K562 (cell line): ENCODE data around the gene ADD1. TPM values are rescaled to one million over a fixed set of nuclear protein-coding genes. Genes with fewer than 3 reads are reported as not detected.
A peak's percentile ranks its signal among the peaks of the same experiment; 100 is the strongest.

Experiments
- FOXK1 ChIP-seq: sonication (generic); formaldehyde crosslinking; IDR thresholded peaks from 2 replicates; pipeline ENCODE4 v1.8.0; 2022; ENCODE audit warnings: missing genetic modification reagents, mild to moderate bottlenecking, borderline replicate concordance
- FOXP1 ChIP-seq: sonication (generic); formaldehyde crosslinking; IDR thresholded peaks from 2 replicates; pipeline ENCODE4 v1.8.0; 2022; ENCODE audit warnings: mild to moderate bottlenecking, missing genetic modification reagents
- KAT7 ChIP-seq: sonication (generic); formaldehyde crosslinking; IDR thresholded peaks from 2 replicates; pipeline ENCODE4 v1.8.0; 2022; ENCODE audit warnings: missing genetic modification reagents, mild to moderate bottlenecking, borderline replicate concordance
- MCM7 ChIP-seq, 2 experiments: fragments of 450-650 bp; IDR thresholded peaks; 2 replicates each; pipeline ENCODE4 v1.6.1; 2016 to 2018
- NFE2L1 ChIP-seq: fragments of 450-650 bp; IDR thresholded peaks from 2 replicates; pipeline ENCODE4 v1.6.1; 2016; ENCODE audit warnings: missing genetic modification characterization, low read depth, mild to moderate bottlenecking, missing compliant biosample characterization, moderate library complexity, borderline replicate concordance
- RHOXF2B ChIP-seq: fragments of 250-450 bp; sonication (Bioruptor Pico); conservative IDR thresholded peaks from 2 replicates; pipeline ENCODE4 v1.5.1; 2021
- TCF7L2 ChIP-seq: fragments of 150-350 bp; IDR thresholded peaks from 2 replicates; pipeline ENCODE4 v1.6.1; 2016; ENCODE audit warnings: low read depth, mild to moderate bottlenecking, low read length, moderate library complexity
- ZNF212 ChIP-seq: fragments of 450-650 bp; formaldehyde crosslinking; IDR thresholded peaks from 2 replicates; pipeline ENCODE4 v1.4.0; 2020; ENCODE audit warnings: mild to moderate bottlenecking
- ZNF445 ChIP-seq: fragments of 250-450 bp; sonication (Bioruptor Pico); IDR thresholded peaks from 2 replicates; pipeline ENCODE4 v1.4.0; 2020; ENCODE audit warnings: low read depth, mild to moderate bottlenecking, moderate library complexity
- polyA plus RNA-seq, 8 experiments: library from polyadenylated mRNA; depleted of rRNA in 4 of 8; stranded (reverse) in 5 of 8; unstranded in 3 of 8; fragments of >200 nt; fragmentation: Nextera tagmentation in 2 of 8; fragmentation: Illumina TruSeq in 1 of 8; extraction: Ambion mirVana in 2 of 8; extraction: Trizol in 1 of 8; gene quantifications; 2 replicates each; pipeline versions ENCODE4 v1.2.1 to v1.2.3, GENCODE V29; 2011 to 2014; ENCODE audit warnings: inconsistent platforms in 1 of 8, missing spikeins in 1 of 8
- total RNA-seq, 7 experiments: library from RNA; depleted of rRNA in 6 of 7; stranded (reverse); fragments of >200 nt in 6 of 7; fragmentation: Illumina TruSeq in 2 of 7; extraction: Trizol in 2 of 7; gene quantifications; 2 replicates each; pipeline versions ENCODE4 v1.2.1 to v1.2.3, GENCODE V29; 2011 to 2021; ENCODE audit warnings: low replicate concordance in 1 of 7
- TF ChIP-seq, protein P1 (sequence below), 2 experiments: fragments of 450-650 bp; conservative IDR thresholded peaks; 2 replicates each; pipeline ENCODE4 v1.6.1; 2017; ENCODE audit warnings: mild to moderate bottlenecking in 2 of 2, moderate library complexity in 2 of 2
- TF ChIP-seq, protein P2 (sequence below): sonication (generic); formaldehyde crosslinking; IDR thresholded peaks from 2 replicates; pipeline ENCODE4 v1.8.0; 2022; ENCODE audit warnings: mild to moderate bottlenecking, missing genetic modification reagents
- TF ChIP-seq, protein P3 (sequence below): sonication (generic); formaldehyde crosslinking; IDR thresholded peaks from 2 replicates; pipeline ENCODE4 v1.9.0; 2022; ENCODE audit warnings: mild to moderate bottlenecking, missing genetic modification reagents
- TF ChIP-seq, protein P4 (sequence below): fragments of 250-450 bp; sonication (Bioruptor Pico); IDR thresholded peaks from 2 replicates; pipeline ENCODE4 v1.4.0; 2020
- TF ChIP-seq, protein P5 (sequence below): fragments of 450-650 bp; IDR thresholded peaks from 2 replicates; pipeline ENCODE4 v1.6.1; 2018; ENCODE audit warnings: mild to moderate bottlenecking, low read depth; ENCODE audit not compliant: partially characterized antibody
- TF ChIP-seq, protein P6 (sequence below): IDR thresholded peaks from 3 replicates; pipeline ENCODE4 v1.6.1; 2011; ENCODE audit warnings: borderline replicate concordance, mild to moderate bottlenecking; ENCODE audit not compliant: insufficient read length, insufficient read depth
- TF ChIP-seq, protein P7 (sequence below): fragments of 250-450 bp; sonication (Bioruptor Pico); IDR thresholded peaks from 2 replicates; pipeline ENCODE4 v1.4.0; 2020; ENCODE audit warnings: mild to moderate bottlenecking, moderate library complexity

The ADD1 gene
- total and polyA plus RNA-seq, 9 of the 15 experiments (the other 6 are each of a cell fraction or from before 2014, with no cell fraction given) = 17.5 to 153 (median 74.0) TPM

DNA sequence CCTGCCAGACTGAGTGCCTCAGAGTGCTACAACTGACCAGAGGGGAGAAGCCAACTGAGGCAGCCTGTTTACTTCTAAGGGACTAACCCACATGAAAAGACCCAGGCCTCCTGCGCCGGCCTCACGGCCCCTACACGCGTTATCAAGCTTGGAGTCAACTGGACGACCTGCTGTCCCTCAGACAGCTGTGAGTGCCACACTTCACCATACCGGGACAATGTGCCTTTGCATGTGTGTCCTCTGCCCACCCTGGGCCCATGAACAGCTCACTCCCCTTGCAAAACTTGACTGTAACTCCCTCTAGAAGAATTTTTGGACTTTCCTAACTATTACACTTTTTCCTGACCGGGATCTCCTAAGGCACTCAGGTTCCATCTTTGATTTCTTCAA, 117.8 kb downstream of the ADD1 start (continued):
- TF ChIP-seq, protein P1, sequence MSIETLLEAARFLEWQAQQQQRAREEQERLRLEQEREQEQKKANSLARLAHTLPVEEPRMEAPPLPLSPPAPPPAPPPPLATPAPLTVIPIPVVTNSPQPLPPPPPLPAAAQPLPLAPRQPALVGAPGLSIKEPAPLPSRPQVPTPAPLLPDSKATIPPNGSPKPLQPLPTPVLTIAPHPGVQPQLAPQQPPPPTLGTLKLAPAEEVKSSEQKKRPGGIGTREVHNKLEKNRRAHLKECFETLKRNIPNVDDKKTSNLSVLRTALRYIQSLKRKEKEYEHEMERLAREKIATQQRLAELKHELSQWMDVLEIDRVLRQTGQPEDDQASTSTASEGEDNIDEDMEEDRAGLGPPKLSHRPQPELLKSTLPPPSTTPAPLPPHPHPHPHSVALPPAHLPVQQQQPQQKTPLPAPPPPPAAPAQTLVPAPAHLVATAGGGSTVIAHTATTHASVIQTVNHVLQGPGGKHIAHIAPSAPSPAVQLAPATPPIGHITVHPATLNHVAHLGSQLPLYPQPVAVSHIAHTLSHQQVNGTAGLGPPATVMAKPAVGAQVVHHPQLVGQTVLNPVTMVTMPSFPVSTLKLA (conservative IDR thresholded peaks at IDR 0.05) = 0 out of 4 replicates have a peak, but pooled peaks of 1 of the 2 experiments have one; percentile 39
- TF ChIP-seq, protein P2, sequence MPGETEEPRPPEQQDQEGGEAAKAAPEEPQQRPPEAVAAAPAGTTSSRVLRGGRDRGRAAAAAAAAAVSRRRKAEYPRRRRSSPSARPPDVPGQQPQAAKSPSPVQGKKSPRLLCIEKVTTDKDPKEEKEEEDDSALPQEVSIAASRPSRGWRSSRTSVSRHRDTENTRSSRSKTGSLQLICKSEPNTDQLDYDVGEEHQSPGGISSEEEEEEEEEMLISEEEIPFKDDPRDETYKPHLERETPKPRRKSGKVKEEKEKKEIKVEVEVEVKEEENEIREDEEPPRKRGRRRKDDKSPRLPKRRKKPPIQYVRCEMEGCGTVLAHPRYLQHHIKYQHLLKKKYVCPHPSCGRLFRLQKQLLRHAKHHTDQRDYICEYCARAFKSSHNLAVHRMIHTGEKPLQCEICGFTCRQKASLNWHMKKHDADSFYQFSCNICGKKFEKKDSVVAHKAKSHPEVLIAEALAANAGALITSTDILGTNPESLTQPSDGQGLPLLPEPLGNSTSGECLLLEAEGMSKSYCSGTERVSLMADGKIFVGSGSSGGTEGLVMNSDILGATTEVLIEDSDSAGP (CRISPR knock-in tag) = no peak
- TF ChIP-seq, protein P3, sequence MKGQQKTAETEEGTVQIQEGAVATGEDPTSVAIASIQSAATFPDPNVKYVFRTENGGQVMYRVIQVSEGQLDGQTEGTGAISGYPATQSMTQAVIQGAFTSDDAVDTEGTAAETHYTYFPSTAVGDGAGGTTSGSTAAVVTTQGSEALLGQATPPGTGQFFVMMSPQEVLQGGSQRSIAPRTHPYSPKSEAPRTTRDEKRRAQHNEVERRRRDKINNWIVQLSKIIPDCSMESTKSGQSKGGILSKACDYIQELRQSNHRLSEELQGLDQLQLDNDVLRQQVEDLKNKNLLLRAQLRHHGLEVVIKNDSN (CRISPR knock-in tag) = no peak; the same call in 1 of the 2 replicates
- no peak for TF ChIP-seq MCM7 (IDR thresholded peaks at IDR 0.05)
- no peak for TF ChIP-seq ZNF212
- no peak for TF ChIP-seq TCF7L2
- TF ChIP-seq ZNF445 = no peak
- TF ChIP-seq, protein P4, sequence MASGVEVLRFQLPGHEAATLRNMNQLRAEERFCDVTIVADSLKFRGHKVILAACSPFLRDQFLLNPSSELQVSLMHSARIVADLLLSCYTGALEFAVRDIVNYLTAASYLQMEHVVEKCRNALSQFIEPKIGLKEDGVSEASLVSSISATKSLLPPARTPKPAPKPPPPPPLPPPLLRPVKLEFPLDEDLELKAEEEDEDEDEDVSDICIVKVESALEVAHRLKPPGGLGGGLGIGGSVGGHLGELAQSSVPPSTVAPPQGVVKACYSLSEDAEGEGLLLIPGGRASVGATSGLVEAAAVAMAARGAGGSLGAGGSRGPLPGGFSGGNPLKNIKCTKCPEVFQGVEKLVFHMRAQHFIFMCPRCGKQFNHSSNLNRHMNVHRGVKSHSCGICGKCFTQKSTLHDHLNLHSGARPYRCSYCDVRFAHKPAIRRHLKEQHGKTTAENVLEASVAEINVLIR (CRISPR knock-in tag) = no peak
- TF ChIP-seq FOXK1 = peak; percentile 59; the same call in 1 of the 2 replicates
- no peak for TF ChIP-seq FOXP1 (CRISPR knock-in tag)
- TF ChIP-seq, protein P5, sequence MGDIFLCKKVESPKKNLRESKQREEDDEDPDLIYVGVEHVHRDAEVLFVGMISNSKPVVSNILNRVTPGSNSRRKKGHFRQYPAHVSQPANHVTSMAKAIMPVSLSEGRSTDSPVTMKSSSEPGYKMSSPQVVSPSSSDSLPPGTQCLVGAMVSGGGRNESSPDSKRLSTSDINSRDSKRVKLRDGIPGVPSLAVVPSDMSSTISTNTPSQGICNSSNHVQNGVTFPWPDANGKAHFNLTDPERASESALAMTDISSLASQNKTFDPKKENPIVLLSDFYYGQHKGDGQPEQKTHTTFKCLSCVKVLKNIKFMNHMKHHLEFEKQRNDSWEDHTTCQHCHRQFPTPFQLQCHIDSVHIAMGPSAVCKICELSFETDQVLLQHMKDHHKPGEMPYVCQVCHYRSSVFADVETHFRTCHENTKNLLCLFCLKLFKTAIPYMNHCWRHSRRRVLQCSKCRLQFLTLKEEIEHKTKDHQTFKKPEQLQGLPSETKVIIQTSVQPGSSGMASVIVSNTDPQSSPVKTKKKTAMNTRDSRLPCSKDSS = no peak
- TF ChIP-seq, protein P6, sequence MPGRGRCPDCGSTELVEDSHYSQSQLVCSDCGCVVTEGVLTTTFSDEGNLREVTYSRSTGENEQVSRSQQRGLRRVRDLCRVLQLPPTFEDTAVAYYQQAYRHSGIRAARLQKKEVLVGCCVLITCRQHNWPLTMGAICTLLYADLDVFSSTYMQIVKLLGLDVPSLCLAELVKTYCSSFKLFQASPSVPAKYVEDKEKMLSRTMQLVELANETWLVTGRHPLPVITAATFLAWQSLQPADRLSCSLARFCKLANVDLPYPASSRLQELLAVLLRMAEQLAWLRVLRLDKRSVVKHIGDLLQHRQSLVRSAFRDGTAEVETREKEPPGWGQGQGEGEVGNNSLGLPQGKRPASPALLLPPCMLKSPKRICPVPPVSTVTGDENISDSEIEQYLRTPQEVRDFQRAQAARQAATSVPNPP = no peak
- TF ChIP-seq RHOXF2B (CRISPR knock-in tag) = no peak
- TF ChIP-seq NFE2L1 (tag) = no peak
- TF ChIP-seq, protein P7, sequence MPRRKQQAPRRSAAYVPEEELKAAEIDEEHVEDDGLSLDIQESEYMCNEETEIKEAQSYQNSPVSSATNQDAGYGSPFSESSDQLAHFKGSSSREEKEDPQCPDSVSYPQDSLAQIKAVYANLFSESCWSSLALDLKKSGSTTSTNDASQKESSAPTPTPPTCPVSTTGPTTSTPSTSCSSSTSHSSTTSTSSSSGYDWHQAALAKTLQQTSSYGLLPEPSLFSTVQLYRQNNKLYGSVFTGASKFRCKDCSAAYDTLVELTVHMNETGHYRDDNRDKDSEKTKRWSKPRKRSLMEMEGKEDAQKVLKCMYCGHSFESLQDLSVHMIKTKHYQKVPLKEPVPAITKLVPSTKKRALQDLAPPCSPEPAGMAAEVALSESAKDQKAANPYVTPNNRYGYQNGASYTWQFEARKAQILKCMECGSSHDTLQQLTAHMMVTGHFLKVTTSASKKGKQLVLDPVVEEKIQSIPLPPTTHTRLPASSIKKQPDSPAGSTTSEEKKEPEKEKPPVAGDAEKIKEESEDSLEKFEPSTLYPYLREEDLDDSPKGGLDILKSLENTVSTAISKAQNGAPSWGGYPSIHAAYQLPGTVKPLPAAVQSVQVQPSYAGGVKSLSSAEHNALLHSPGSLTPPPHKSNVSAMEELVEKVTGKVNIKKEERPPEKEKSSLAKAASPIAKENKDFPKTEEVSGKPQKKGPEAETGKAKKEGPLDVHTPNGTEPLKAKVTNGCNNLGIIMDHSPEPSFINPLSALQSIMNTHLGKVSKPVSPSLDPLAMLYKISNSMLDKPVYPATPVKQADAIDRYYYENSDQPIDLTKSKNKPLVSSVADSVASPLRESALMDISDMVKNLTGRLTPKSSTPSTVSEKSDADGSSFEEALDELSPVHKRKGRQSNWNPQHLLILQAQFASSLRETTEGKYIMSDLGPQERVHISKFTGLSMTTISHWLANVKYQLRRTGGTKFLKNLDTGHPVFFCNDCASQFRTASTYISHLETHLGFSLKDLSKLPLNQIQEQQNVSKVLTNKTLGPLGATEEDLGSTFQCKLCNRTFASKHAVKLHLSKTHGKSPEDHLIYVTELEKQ = no peak
- no peak for TF ChIP-seq KAT7 (CRISPR knock-in tag)
